IPS-11a (cell line): Measurements from ENCODE around the gene C19orf38.

Source experiments
- H3K4me3 ChIP-seq: one replicate; pipeline ENCODE4 v1.5.1; 2013; ENCODE audit warnings: low read depth, low read length, control low read depth

Gene C19orf38

DNA sequence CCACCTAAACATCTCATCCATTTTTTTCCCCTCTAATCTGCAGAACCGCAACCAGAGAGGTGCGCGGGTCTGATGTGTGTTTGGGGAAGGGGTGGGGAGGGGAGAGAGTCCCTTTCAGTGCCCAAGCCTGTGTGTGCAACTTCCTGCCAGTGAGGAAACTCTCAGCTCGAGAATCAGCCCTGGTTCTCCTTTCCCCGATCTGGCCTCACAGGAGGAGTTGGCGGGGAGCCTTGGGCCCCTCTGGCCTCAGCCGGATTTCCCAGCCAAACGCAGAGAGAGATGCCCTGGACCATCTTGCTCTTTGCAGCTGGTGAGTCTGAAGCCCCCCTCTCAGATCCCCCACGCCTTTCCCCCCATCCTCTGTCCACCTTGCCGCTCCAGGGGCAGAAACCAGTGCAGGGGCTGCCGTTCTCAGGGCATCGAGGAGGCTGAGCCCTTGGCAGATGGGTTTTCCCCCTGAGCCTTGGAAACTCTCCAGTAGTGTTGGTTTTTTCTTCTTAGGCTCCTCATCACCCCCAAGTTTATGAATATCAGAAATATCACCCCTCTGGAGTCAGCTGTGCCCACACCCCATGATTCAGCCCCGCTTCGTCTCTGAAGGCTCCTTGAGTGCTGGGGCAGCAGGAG, at the start of gene C19orf38:
Gene C19orf38, plus strand, starts transcription at position 186 of the 627 bp plus-strand sequence. Its CDS starts 94 bp downstream, at position 280.
- H3K4me3 ChIP-seq = no peak within 1 kb of the TSS

- H3K4me3 ChIP-seq = no peak overlapping the region
These were observed 47.7 kb upstream of the C19orf38 start for GRCh38 chr19:10800488-10800887.

GRCh38 chr19:10802479-10802878, 45.7 kb upstream of the C19orf38 start:
- no peak overlapping the region for H3K4me3 ChIP-seq

GRCh38 chr19:10803252-10803651, 45.0 kb upstream of the C19orf38 start:
- no peak overlapping the region for H3K4me3 ChIP-seq

- no peak overlapping the region for H3K4me3 ChIP-seq
These were observed 43.0 kb upstream of the C19orf38 start for GRCh38 chr19:10805065-10805757.

GRCh38 chr19:10805758-10806247, 42.4 kb upstream of the C19orf38 start:
- H3K4me3 ChIP-seq = no peak overlapping the region

GRCh38 chr19:10808937-10809649, 39.1 kb upstream of the C19orf38 start:
- H3K4me3 ChIP-seq = no peak overlapping the region

DNA sequence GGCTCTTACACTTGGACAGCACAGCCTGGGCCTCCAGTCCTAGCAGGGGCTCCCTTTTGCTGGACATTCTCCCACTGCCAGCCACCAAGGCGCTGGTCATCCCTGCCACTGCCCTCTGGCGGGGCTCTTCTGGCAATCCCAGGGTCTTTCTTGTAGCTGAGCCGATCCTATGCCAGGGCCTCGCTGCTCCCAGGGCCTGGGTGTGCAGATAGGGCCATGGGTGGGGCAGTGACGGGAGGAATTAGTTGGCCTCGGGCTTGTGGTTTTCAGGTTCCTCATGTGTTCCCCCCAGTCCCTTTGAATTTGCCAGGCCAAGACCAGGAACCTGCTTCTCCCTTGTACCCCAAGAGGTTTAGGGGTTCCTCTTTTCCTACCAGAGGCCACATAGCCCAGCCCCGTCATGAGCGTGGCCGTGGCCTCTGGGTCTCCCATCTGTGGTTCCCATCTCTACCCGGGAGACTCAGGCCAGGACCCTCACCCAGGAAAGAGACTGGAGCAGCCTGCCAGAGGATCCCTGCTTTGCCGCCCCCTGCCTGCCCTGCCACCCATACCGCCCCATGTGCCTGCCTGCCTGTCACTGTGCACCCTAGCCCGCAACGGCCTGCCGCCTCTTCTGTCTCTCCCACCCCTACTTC, 38.4 kb upstream of the C19orf38 start:
- H3K4me3 ChIP-seq = no peak overlapping the region

DNA sequence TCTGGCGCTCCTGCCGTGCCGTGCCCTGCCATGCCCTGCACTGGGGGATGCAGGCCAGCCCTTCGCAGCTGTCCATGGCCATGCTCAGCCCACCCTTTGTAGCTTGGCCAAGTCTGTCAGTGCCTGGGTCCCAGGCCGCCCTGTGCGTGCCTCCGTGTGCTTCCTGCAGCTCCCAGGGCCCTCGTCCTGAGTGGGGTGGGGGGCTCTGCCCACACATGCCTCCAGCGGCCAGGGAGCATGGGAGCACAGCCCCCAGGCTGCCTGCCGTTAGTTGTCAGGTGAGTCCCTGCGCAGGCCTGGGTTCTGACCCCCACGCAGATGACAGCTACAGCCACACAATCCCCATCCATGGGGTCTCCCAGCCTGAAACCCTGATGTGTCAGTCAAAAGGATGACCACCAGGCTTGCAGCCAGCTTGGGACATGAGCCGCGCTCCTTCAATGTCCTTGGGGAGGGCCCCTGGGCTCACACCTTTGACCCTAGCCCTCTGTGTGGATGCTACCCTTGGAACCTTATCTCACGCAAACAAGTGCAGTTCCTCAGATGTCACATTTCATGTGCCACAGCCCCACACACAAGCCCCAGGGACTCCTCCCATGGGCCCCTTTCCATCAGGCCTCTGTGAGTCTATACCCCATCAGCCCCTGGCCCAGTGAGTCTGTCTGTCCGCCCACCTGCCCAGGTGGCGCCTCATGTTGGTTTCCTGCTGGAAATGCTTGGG, 36.7 kb upstream of the C19orf38 start:
- no peak overlapping the region for H3K4me3 ChIP-seq

GRCh38 chr19:10812196-10812595, 36.0 kb upstream of the C19orf38 start:
- H3K4me3 ChIP-seq = no peak overlapping the region

- no peak overlapping the region for H3K4me3 ChIP-seq
These were observed 35.3 kb upstream of the C19orf38 start for GRCh38 chr19:10812902-10813404.

DNA sequence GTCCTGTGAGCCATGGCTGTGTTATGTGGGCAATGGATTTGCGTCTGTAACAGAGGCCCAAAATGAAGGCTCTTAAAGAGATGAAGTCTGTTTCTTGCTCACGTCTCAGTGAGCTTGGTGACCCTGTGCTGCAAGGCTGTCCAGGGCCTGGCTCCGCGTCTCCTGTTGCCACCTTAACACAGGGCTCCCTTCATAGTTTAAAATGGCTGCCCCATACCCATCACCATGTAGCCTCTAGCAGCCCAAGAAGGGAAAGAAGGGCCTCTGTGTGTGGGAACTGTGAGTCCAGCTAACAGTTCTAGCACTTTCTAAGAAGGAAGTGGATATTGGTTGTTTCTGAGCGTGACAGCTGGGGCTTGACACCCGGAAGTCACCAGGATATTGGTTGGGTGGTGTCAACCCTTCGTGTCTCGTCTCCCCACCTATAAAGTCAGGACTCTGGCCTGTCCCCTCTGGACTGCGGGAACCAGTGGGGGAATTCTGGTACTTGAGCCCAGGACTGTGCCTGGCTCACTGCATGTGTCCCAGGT, 33.1 kb upstream of the C19orf38 start:
- H3K4me3 ChIP-seq = no peak overlapping the region

GRCh38 chr19:10815969-10816644, 32.1 kb upstream of the C19orf38 start:
- no peak overlapping the region for H3K4me3 ChIP-seq

- no peak overlapping the region for H3K4me3 ChIP-seq
These were observed 31.5 kb upstream of the C19orf38 start for GRCh38 chr19:10816691-10817090.

DNA sequence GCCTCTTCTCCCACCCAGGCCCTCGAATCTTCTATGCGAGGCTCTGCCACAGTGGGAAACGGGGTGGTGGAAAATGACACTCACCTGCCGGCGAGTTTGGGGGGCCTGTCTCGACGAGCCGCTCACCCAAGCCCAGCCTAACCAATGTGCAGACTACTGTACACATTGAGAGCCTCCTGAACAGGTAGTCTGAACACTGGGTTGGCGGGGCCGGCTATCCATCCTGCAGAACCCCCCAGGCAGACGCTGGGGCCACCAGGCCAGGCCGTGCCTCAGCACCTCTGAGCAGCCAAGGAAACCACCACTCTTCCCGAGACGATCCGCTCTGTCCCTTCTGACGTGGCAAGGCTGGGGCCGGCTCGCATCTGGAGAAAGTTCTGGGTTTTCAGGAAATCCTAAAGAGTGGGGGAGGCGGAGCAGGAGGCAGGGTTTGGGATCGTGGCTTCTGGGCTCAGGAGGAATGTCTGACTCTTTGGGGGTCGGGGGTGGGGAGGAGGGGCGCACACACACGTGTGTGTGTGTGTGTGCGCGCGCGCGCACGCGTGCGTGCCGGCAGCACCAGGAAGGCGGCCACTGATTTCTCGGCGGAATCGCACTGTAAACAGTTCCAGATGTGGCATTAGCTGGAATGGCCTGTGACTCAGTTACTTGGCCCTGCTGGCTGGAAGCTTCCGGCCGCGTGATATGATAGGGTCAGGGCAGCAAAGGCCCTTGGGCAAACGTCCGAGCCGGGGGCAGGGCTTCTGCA, 30.8 kb upstream of the C19orf38 start:
- no peak overlapping the region for H3K4me3 ChIP-seq

- H3K4me3 ChIP-seq = no peak overlapping the region
These were observed 29.7 kb upstream of the C19orf38 start for GRCh38 chr19:10818301-10819123.

DNA sequence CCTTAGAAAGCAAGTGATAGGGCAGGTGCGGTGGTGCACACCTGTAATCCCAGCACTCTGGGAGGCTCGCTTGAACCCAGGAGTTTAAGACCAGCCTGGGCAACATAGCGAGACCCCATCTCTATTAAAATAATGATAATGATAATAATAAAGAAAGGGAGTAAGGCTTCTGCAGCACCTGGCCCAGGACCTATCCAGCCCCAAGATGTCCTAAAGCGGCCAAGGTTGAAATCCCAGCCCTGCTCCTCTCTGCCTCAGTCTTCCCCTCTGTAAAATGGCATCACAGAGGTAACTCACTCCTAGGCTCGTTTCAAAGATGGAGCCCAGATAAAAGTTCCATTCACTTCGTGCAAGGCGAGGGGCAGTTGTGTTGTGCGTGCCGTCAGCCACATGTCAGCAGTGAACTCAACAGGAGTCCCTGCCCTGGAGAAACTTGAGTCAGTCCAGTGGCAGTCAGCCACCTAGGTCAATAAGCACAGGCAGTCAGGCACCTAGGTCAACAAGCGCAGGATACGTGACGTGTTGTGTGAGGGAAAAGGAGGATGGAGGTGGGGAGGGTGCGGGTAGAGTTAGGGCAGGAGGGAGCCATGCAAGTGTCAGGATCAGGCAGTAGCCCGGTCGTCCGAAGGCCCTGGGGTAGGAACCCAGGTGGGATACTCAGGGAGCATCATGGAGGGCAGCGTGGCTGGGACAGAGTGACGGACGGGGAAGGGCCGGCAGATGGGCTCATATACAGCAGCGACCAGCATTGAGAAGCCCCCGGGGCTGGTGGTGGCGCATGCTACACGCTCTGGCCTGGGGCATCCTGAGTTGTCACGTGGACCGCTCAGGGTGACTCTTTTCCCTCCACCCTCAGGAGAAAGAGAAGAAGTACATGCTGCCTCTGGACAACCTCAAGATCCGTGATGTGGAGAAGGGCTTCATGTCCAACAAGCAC, 28.8 kb upstream of the C19orf38 start:
- no peak overlapping the region for H3K4me3 ChIP-seq
